ENCODE measurements around the gene C16orf54. TPM values are rescaled to one million over a fixed set of nuclear protein-coding genes. Genes with fewer than 3 reads are reported as not detected.

Gene C16orf54
- total and polyA plus RNA-seq, 2 of the 4 experiments (the other 2 are of a cell fraction): not detected

GRCh38 chr16:29714972-29715371, 30.8 kb downstream of the C16orf54 start:
- H3K4me2 ChIP-seq (ENCODE audit: low read depth, low read length): no peak overlapping the region
- no peak overlapping the region for H2AFZ ChIP-seq (replicated peaks; ENCODE audit: low read length, poor library complexity)
- H2BK20ac ChIP-seq (ENCODE audit: low read depth, low read length): no peak overlapping the region
- H3K9me1 ChIP-seq (ENCODE audit: insufficient read depth, low read length): no peaks in the 10 kb centered on the region
- H3K79me1 ChIP-seq (ENCODE audit: low read depth in 1 of 2, low read length in 2 of 2): no peaks in the 10 kb centered on the region
- no peak overlapping the region for H3K18ac ChIP-seq (ENCODE audit: low read depth, low read length)
- no peak overlapping the region for H2BK15ac ChIP-seq (ENCODE audit: low read depth, low read length)
- dilution Hi-C loops (cut with HindIII; ENCODE audit: low sequenced_read_pairs, unreplicated experiment) (no loop called here), in situ Hi-C loops (cut with MboI; ENCODE audit: low sequenced_read_pairs) (no loop called here), intact Hi-C loops (cut with micrococcal nuclease) (no loop called here)
- peaks cover 3% of the 10 kb centered on the region; the same call in 1 of the 2 replicates for H3K4me1 ChIP-seq (ENCODE audit: control insufficient read depth, insufficient read depth, low read length)
- no CpG with 5 or more reads among the region's 1 CpG for WGBS, 2 experiments (ENCODE audit: extremely low coverage in 2 of 2, insufficient read length in 1 of 2)
- no peak overlapping the region for H3K4ac ChIP-seq (ENCODE audit: low read depth, low read length)
- no peak overlapping the region for H3K56ac ChIP-seq (ENCODE audit: extremely low read depth, insufficient read depth, low read length)
- H4K5ac ChIP-seq (ENCODE audit: low read depth, low read length): no peak overlapping the region
- H3K23ac ChIP-seq (ENCODE audit: low read depth, low read length): no peak overlapping the region
- no peaks in the 10 kb centered on the region for H3K9me3 ChIP-seq (ENCODE audit: control insufficient read depth, insufficient read depth, low read length)
- DNase-seq (no peak), ATAC-seq (ENCODE audit: low read depth) (no peak)
- H2BK120ac ChIP-seq (ENCODE audit: low read depth, low read length): no peak overlapping the region
- no peaks in the 10 kb centered on the region for H4K20me1 ChIP-seq (ENCODE audit: insufficient read depth, low read length)
- H3K27ac ChIP-seq (ENCODE audit: insufficient read depth, low read length): no peak overlapping the region
- H3K14ac ChIP-seq (replicated peaks; ENCODE audit: low read depth, low read length): no peak overlapping the region
- ChIA-PET POLR2A (ENCODE audit: unreplicated experiment) (interaction anchor here (0.6 kb wide), 1 partner anchor 186 kb away, joined by 3 read pairs; no protein-coding TSS in a partner anchor), CTCF (interaction anchor here (1.2 kb wide), 1 partner anchor 43 kb away, joined by 8 read pairs; no protein-coding TSS in a partner anchor)
- H4K8ac ChIP-seq (ENCODE audit: low read depth in 2 of 2, low read length in 2 of 2): no peak overlapping the region
- no peak overlapping the region for H3K9ac ChIP-seq (ENCODE audit: low read depth, low read length)
- no peak overlapping the region for H2AK5ac ChIP-seq (ENCODE audit: low read depth, low read length)
- H3K36me3 ChIP-seq (ENCODE audit: control insufficient read depth, insufficient read depth, low read length): no peaks in the 10 kb centered on the region
- no TSS peak for BruUV-seq (replicated peaks)
- H3K27me3 ChIP-seq (ENCODE audit: control insufficient read depth, insufficient read depth, low read length): peaks cover 2% of the 10 kb centered on the region
- no peak overlapping the region for H2BK5ac ChIP-seq (ENCODE audit: low read depth, low read length, poor library complexity, severe bottlenecking)
- TF ChIP-seq MAZ (IDR thresholded peaks at IDR 0.05; ENCODE audit: borderline replicate concordance, low read depth, low read length) (no peak), RAD21 (IDR thresholded peaks at IDR 0.05; ENCODE audit: low read length) (no peak), FOS (IDR thresholded peaks at IDR 0.05; ENCODE audit: low read depth, low read length) (no peak), MAFK (IDR thresholded peaks at IDR 0.05; ENCODE audit: low read depth, low read length) (no peak), CTCF (conservative IDR thresholded peaks at IDR 0.05; ENCODE audit: low read depth, low read length) (no peak), SMC3 (IDR thresholded peaks at IDR 0.05; ENCODE audit: low read depth, low read length) (no peak), POLR2A (IDR thresholded peaks at IDR 0.05; ENCODE audit: low read depth, low read length) (no peak), CHD1 (IDR thresholded peaks at IDR 0.05; ENCODE audit: low read depth, low read length) (no peak), BHLHE40 (IDR thresholded peaks at IDR 0.05; ENCODE audit: low read depth, low read length) (no peak), RCOR1 (IDR thresholded peaks at IDR 0.05; ENCODE audit: insufficient replicate concordance, low read length) (no peak), USF2 (IDR thresholded peaks at IDR 0.05; ENCODE audit: low read depth, low read length) (no peak), RFX5 (IDR thresholded peaks at IDR 0.05; ENCODE audit: low read depth, low read length) (no peak)
- no peak overlapping the region for H3K4me3 ChIP-seq (ENCODE audit: insufficient read depth, low read depth, low read length)
- H4K91ac ChIP-seq (ENCODE audit: insufficient read depth, low read depth, low read length): no peak overlapping the region
- no peak overlapping the region for H2AK9ac ChIP-seq (replicated peaks; ENCODE audit: low read depth, low read length, poor library complexity)

Measured in IMR-90 (cell line).